GM12874 (cell line): ENCODE data around the gene LRRC3.

Experiments used
- TF ChIP-seq, protein P1 (sequence below): IDR thresholded peaks from 2 replicates; pipeline ENCODE4 v1.5.1; 2011; ENCODE audit warnings: low read depth, mild to moderate bottlenecking, control low read depth, low read length, moderate library complexity; ENCODE audit not compliant: insufficient read depth

Gene LRRC3

DNA sequence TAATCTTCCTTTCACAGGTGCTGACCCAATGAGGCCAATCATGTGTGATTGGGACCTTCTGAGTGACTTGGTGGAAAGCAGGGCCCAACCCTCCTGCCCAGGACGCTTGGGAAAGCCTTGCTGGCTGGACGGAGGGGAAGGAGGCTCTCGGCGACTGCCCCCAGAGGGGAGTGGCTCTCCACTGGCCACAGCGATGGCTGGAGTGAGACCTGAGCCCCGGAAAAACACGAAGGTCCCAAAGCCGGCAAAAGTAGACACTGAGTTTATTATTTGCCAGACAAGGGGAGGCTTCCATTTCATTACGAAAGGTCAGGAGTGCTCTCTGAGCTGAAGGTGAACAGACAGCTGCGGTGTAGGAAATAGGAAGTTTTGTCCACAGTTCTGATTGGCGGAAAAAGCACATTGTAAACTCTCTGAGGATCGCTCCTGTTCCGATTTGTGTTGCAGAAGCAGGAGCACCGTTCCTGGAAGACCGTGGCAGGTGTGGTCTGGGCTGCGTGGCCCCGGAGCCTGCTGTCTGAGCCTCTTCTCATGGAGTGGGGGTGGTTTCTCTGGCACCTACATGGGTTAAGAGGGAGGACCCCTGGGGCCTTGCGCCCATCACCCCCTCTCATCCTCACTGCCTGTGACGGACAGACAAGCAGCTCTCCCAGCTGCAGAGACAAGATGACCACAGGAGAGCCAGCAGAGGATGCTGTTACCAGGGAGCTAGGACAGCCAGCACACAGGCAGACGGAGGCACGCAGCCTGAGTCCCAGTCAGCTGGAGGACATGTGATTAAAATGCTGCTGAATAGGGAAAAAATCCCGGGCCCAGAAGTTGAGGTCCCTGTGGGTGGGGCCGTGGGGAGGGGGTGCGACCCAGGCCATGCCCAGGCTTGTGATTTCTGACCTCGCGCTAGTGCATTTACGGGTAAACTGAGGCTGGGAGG lies 43.2 kb downstream of the LRRC3 start:
- TF ChIP-seq, protein P1, sequence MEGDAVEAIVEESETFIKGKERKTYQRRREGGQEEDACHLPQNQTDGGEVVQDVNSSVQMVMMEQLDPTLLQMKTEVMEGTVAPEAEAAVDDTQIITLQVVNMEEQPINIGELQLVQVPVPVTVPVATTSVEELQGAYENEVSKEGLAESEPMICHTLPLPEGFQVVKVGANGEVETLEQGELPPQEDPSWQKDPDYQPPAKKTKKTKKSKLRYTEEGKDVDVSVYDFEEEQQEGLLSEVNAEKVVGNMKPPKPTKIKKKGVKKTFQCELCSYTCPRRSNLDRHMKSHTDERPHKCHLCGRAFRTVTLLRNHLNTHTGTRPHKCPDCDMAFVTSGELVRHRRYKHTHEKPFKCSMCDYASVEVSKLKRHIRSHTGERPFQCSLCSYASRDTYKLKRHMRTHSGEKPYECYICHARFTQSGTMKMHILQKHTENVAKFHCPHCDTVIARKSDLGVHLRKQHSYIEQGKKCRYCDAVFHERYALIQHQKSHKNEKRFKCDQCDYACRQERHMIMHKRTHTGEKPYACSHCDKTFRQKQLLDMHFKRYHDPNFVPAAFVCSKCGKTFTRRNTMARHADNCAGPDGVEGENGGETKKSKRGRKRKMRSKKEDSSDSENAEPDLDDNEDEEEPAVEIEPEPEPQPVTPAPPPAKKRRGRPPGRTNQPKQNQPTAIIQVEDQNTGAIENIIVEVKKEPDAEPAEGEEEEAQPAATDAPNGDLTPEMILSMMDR = no peak

GRCh38 chr21:44499211-44499560 lies 43.9 kb downstream of the LRRC3 start:
- TF ChIP-seq, protein P1 = no peak

DNA sequence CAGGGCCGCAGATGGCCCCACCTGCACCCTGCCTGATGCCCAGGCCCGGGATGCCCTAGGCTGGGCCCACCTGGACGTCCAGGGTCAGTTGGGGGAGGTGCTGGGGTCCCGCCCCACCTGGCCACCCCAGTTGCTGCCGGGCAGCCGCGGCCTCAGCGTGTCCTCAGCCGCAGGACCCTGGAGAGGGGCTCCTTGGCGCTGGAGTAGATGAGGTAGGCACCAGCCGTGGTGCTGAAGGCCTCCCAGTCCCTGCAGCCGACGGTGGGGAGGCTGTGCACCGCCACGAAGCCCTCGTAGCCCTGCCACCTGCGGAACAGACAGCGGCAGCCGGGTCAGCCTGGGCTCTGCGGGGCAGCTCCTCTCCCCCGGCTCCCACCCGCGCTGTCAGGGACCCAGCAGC lies 44.3 kb downstream of the LRRC3 start:
- TF ChIP-seq, protein P1 = no peak

- TF ChIP-seq, protein P1 = no peak
Observed at GRCh38 chr21:44500111-44500510, 44.8 kb downstream of the LRRC3 start.

- TF ChIP-seq, protein P1 = no peak
Observed at GRCh38 chr21:44502171-44502958, 47.1 kb downstream of the LRRC3 start.

GRCh38 chr21:44503901-44504399 lies 48.6 kb downstream of the LRRC3 start:
- TF ChIP-seq, protein P1 = no peak

DNA sequence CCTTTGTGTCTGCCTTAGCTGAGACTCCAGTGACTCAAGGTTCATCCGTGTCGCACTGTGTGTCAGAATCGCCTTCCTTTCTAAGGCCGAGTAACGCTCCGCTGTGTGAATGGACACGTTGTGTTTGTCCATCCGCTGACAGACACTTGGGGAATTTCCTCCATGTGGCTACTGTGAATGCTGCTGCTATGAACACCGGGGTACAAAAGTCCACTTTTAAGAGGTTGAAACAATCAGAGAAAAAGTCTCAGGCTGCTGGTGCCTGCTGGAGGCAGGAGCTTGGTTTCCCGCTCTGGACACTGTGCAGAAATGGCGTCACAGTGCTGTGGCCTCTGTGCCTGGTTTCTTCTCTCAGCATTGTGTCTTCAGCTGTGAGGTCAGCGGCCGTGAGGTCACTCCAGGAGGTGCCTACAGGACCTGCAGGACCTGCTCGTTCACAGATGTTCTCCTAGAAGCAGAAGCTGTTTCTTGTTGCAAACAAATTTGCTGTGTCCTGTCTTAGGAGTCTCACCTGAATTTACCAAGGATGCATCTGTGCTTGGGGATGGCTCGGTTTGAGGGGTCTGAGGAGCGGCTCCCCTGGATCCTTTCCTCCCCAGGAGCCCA lies 50.5 kb downstream of the LRRC3 start:
- TF ChIP-seq, protein P1 = no peak
